Epithelial cell of prostate (primary cell): Measurements from ENCODE around the gene SFMBT1.

ENCODE experiments used
- DNase-seq: peaks from one replicate; pipeline ENCODE4 v3.0.0-alpha.2; 2011; ENCODE audit warnings: low read depth, low spot score
- H3K27ac ChIP-seq: fragments of 450-650 bp; 2 replicates; pipeline ENCODE4 v1.5.1; 2017; ENCODE audit warnings: mild to moderate bottlenecking

Gene SFMBT1

DNA sequence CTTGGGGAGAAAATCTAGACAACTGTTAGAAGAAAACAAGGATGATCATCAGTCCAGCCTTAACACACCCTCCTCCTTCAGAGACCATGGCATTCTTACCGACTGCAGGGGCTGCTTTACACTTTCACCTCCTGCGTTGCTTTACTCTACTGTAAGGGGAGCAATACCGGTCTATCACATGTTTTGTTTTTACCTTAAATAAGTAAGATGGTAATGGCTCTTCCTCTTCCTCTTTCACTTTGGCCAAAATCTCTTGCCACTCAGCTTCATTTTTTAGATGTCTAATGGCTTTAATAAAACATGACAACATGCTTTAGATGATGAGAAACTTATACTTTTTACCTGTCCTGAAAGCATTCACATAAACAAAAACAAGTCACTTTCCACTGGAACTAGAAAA lies 115.1 kb downstream of the SFMBT1 start:
- no peak for DNase-seq
- H3K27ac ChIP-seq, result no peak overlapping the region

DNA sequence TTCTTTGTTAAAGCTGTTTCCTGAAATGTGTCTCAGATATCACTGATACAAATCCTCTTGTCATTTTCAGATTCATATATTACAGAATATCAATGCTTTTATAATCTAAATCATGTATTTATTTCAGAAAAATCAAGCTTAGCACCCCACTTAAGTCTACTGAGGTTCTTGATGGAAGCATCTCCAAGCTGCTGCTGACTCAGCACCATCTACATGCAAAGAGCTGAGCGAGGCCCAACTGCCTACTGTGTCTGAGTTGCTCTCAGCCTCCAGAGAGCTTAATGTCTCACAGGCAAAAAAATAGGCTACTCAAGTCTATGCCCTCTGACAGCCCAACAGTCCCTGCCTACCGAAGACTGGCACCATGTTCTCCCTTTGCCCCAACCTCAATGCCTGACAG lies 119.3 kb downstream of the SFMBT1 start:
- no peak overlapping the region for H3K27ac ChIP-seq
- no peak for DNase-seq

DNA sequence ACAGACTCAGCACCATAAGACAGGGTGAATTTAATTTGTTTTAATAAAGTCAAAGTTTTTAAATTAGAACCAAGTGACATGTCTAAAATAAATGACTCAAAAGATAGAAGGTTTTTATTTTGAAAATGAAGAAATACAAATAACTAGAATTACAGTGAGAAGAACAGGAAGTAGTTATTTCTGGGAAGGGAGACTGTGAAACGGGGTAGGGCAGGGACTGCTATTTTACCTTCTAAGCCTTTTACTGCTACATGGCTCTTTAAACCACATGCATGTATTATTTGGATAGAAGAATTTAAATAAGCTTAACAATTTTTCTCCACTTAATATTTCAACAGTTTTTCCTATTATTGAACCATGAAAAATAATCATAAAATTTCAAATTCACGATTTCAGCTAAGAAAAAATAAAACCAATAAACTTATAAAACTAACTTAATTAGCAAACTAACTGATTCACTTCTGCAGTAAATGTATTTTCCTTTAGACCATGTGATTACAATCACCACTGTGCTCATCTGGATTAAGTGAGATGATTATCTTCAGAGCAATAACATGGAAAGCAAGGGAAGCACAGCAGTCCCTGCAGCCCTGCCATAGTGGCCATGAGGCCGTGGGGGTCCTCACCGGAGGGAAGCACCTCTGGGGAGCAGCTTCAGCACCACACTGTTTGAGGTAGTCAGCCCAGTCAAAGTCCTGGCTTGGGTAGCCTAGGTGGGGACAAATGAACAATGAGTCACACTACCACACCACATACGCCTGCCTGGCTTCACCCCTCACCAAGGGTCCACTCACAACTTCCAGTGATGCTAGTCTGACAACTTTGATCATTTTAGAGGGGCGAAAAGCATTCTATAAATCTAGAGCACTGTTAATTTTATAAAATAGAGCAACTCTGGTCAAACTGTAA lies 120.2 kb downstream of the SFMBT1 start:
- no peak overlapping the region for H3K27ac ChIP-seq
- no peak for DNase-seq

DNA sequence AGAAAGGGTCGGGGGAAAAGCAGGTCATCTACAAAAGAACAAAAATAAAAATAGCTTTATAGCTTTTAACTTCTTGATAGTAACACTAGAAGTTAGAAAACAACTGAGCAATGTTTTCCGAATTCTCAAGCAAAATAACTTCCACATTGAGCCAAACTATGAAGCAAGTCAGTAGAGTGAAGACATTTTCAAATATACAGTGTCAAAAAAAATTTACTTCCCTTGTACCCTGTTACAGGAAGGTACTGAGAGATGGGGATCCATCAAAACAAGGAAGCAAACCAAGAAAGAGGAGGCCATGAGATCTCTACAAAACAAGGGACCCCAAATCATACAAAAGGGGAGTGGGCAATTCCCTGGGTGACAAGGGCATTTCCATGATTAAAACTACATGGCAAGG lies 121.9 kb downstream of the SFMBT1 start:
- no peak overlapping the region for H3K27ac ChIP-seq
- no peak for DNase-seq

DNA sequence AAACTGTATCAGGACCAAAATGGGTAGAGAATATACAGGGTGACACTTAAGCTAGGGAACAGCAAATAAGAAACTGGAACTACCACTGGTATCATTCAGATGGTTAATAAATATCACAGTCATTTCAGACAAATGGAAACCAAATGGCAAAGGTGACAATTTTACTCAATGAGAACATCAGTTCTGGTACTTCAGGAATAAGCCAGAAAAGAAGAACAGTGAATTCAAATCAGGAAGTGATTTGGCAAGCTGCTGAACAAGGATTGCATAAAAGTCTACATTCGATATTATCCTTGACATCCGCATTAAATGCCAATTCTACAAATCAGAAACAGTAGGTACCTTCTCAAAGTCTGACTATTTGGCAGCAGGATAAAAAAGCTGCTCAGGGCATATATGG lies 125.0 kb downstream of the SFMBT1 start:
- H3K27ac ChIP-seq, result no peak overlapping the region
- DNase-seq, result no peak

DNA sequence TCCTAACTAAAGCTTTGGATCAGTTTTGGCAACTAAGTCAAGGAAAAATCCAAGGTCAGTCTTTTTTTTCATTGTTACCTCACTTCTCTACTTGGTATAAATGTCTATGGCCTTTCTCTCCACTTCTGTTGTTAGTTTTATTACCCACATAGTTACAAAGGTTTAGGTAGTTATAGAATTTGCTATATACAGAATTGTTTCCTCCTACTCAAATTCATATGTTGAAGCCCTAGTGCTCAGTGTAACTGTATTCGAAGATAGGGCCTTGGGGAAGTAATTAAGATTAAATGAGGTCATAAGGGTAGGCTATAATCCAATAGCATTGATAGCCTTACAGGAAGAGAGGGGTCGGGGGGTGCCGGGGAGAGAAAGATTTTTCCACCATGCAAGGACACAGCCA lies 128.8 kb downstream of the SFMBT1 start:
- H3K27ac ChIP-seq, result no peak overlapping the region
- DNase-seq, result no peak

DNA sequence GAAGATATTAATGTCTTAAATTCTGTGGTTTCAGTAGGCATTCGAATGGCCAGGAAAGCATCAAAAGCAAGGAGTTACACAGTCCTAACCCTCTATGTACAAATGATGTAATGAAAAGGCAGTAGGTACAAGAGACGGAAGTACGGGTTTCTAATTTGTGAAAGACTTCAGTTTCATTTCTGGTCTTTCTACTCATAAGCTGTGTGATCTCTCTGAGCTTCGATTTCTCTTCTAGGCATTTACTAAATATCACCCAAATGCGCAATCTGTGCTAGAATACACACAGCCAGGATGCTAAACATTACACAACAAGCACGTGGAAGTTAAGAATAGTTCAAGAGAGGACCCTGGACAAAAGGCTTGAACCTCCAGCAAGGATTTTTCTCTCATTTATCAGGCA lies 130.6 kb downstream of the SFMBT1 start:
- H3K27ac ChIP-seq, result no peak overlapping the region
- DNase-seq, result no peak

DNA sequence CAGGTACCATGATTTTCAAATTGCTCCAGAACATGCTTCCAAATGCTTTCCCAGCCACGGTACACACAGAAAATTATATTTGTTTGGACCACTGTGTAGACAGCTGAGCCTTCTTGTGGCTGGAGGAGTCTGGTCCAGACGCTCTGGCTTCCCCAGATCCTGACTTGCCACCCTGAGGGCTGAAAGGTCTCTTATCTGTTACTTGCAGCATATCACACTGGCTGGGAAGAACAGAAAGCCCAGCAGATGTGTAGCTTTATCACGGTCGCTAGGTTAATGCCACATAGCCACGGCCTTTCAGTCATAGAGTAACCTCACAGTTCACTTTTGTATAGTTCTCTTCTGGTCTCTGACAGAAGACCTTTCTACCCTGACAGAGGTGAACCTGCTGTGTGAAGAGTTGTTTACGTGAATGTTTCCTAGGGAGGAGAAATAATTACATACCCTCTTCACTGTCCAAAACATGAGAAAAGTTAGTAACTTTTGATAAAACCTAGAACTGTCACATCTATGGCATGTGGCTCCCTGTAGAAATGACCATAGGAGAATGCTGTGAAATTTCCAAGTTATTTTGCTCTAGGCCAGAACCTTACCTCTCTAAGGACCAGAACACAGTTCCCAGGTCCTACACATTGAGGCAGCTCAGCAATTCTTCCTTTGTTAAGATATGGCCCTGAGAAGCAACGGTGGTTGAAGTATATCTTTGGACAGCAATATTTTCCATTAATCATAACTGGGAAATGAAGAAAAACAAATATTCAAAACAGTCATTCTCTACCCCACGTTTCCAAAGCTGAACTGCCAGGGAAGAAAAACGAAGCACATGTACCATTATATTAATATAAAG lies 132.8 kb downstream of the SFMBT1 start:
- DNase-seq, result no peak
- H3K27ac ChIP-seq, result no peak overlapping the region

DNA sequence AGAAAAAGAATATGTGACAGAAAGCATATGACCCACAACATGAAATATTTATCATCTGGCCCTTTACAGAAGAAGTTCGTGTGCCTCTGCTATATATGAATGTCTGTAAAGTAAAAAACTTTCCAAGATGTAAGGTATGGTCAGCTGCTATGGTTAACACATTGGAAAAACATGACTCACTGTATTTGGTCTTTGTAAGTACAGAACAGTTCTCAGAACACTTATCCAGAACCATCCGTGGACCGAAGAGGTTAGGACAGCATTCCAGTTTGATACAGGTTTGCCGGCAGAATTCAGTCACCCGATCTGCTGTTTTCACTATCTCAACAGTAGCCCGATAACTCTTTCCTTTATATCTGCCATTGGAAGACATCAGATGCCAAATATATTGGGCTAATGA lies 135.1 kb downstream of the SFMBT1 start:
- no peak for DNase-seq
- no peak overlapping the region for H3K27ac ChIP-seq

DNA sequence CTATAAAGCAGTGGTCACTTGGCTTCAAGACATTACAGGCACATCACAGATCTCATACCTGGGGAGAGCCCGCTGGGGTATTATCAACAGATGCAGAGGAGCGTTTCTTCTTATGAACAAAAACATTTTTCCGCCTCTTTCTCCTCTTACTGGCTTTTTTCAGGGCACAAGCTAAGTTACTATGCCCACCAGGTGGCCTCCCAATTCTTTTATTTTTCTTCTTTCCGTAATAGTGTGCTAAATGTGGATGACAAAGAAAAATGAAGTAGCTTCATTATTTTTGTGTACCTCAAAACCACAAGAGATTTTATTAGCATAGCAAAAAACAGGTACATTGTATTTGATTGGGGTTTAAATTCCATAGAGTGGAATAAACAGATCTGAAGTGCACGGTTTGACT lies 138.4 kb downstream of the SFMBT1 start:
- no peak for DNase-seq
- no peak overlapping the region for H3K27ac ChIP-seq

DNA sequence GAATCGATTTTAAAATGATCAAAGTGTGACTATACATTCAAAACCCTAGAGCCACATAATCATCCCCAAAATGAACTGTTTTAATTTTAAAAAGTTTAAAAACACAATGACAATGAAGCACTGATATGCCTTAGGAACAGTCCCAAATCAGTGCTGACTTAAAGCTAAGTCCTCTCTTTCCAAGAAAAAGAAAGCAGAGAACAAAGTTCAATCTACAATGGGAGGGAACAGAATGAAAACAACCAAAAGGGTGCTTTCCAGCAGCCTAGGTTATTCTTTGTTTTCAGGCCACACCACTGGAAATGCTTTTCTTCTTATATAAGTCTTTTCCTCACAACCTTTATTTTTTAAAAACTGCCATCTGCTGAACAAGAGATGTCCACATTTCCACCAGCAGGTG lies 141.3 kb downstream of the SFMBT1 start:
- no peak overlapping the region for H3K27ac ChIP-seq
- no peak for DNase-seq

DNA sequence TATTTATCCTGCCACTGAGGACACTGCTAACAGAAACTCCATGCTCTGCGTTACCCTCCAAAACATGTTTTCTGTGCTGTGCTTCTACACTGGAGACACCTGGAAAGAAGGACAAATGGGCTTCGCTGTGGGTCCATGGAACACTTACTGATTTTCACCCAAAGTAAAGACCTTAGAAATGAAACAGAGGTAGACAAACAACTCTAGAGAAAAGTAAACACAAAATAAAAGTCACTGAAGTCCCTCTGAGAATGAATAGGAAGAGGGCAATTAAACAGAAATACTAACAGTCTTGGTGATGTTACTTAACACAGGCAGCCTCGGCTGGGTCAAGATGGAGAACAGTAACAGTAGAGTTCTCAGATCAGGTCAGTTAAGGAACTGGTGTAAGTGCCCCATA lies 141.9 kb downstream of the SFMBT1 start:
- DNase-seq, result no peak
- H3K27ac ChIP-seq, result no peak overlapping the region

DNA sequence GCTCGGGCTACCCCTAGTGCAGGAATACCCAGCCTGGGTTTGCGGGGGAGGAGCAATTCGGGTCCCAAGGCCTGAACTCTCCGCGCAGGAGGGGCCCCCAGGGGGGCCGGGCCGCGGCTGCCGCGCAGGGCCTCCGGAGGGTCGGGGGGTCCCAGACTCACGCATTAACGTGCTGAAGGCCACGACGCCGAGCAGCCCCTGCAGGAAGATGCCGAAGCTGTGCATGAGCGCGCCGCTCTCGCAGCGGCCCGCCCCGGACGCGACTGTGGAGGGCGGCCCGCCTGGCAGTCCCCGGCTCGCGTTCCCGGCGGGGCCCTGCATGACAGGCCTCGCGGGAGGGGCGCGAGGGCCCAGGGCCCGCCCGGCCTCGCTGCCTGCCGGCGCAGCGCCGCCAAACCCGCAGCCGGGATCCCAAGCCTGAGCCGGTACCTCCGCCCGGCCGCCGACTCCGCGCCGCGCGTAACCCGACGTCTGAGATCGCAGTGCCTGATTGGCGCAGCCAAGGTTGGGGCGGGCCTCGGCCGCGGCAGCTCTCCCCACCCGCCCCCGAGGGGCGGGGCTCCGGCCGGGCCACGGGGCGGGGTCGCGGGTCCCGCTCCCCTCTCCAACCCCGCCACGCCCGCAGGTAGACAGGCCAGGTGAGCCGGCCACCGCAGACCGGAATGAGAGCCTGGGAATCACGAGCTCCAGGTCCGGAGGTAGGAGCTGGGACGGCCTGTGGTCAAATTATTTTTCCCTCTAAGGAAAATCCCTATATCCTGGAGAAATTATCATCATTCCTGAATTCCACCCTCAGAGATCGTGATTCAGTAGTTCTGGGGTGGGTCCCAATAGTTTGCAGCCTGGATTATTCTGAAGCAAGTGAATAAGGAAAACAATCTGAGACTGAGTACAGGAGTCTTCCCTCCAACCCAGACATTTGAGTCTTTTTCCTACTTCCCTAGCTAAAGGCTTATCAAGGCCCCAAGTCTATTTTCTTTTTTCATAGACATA lies 148.4 kb downstream of the SFMBT1 start, which contains the start of gene STIMATE:
TSS of gene STIMATE (minus strand) at position 419 of the 993 bp plus-strand sequence. CDS start at position 321, 98 bp downstream.
- DNase-seq, result peak; percentile 27
- H3K27ac ChIP-seq, result peak within 1 kb of the TSS; percentile 21

DNA sequence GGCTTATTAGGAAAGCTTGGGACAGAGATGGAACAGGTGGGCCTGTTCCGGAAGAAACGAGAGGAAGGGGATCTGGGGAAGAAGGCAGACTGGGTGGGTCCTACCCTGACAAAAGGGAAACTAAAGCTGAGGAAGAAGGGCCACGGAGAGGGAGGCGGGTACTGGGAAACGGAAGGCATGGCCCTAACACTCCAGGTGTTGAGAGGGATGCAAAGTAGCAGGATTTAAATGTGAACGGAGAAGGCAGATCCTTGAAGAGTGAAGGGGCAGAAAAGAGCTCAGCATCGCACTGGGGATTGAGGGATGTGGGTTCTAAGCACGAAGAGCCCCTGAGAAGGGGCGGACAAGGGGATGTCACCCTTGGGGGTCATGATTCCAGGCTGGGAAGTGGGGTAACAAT lies 149.3 kb downstream of the SFMBT1 start:
- H3K27ac ChIP-seq, result no peak overlapping the region
- DNase-seq, result no peak

DNA sequence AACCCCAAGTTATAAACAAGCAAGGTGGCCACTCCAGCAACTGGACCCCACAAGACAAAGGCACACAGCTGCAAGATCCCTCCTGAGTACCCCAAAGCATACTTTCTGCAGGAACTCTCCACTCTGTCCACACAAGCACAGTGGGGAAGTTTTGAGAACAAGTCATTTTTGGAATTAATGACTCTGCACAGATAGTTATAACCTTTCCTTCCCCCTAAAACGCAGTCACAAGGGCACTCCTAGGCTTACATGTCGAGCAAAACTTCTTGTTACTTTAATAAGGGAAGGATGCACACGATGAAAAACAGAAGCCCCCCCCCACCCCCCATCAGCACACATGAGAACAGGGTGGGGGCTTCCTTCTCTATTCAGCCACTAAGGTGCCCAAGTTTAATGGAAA lies 149.7 kb downstream of the SFMBT1 start:
- no peak overlapping the region for H3K27ac ChIP-seq
- DNase-seq, result no peak

DNA sequence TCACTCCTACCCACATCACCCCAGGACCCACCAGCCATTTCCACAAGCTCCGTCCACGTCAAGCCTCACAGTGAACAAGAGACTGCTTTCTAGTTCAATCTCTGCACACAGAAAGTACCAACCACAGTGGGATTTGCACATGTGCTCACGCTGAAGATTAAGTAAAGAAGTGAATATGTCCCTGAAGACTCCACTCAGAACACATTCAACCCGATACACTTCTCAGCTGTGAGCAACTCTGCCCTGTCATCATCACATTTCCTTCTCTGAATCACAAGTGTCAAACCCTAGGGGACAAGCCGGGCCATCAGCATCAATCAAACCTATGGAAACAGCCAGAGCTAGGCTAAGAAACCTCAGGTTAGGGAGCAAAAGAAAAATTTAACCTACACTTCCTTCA lies 150.5 kb downstream of the SFMBT1 start:
- DNase-seq, result no peak
- no peak overlapping the region for H3K27ac ChIP-seq

DNA sequence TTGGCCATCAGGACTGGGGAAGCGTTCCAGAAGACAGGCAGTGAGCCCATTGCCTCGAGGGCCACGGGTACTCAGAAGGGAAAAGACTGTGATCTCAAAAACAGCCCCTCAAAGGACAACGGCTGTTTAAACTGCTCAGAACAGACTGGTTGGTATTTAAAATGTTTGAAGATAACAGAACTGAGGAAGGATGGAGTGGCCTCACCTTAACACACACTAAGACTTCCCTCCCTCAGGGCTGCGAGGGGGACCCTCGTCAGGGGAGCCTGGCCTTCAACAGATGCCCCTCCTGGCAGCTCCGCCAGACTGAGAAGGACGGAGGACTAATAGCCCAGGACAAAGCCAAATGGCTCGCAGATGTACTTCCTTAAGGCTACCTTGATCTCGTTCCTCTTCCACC lies 151.1 kb downstream of the SFMBT1 start:
- H3K27ac ChIP-seq, result no peak overlapping the region
- no peak for DNase-seq

DNA sequence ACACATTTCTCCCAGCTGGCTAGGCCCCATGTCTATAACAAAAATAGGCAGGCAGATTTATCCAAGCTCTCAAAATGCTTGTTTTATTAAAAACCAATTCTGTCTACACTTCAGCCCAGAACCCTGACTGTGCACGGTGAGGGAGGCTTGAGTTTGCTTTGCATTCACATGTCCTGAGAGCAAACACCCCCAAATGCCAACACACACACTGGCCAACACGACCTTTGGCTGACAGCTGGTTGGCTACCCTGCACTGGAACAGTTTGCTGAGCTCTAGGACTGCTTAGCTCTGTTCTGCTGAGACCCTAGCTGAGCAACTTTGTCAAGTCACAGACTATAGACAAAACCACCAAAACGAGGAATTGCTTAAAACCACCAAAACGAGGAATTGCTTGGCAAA lies 152.2 kb downstream of the SFMBT1 start:
- no peak for DNase-seq
- H3K27ac ChIP-seq, result no peak overlapping the region

DNA sequence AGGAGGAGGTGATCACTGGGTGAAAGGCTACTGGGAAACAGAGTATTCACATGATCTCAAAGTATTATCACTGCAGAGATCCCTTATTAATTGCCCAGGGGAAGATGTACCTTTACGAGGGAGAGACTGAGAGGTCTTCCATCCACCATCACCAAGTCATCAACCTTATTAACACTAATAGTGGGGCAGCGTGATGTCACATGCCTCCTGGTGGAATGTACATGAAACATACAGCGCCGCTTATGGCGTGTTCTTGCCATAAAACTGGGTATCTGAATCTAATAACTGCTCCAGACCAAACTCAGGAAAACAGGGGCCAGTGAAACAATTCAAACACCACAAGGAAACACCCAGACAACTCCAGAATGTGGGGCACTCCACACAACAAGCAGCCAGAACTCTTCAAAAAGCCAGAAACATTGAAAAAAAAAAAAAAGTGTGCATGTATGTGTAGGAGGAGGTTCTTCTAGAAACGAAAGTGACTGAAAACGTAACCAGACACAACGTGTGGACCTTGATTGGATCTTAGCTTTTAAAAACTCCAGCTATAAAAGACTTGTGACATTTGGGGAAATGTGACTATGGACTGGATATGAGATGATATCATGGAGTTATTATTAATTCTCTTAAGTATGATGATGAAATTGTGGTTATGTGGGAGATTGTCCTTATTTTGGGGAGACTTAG lies 153.1 kb downstream of the SFMBT1 start:
- H3K27ac ChIP-seq, result no peak overlapping the region
- no peak for DNase-seq

DNA sequence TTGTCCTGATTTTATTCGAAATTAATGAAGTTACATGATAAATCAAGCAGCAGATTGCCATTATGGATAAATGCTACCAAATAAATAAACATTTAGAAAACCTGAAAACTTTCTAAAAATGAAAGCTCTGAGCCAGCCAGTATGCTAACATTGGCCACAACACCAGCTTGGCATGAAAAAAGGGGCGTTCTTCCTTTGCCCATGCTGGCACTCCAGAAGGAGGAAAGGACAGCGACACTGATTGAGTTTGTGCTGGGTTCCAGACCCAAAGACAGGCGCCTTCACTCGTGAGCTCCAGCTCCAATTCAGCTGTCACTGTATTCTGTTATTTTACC lies 153.6 kb downstream of the SFMBT1 start:
- no peak overlapping the region for H3K27ac ChIP-seq

More for the DNA sequence above, 153.6 kb downstream of the SFMBT1 start:
- no peak for DNase-seq
